Rectal smooth muscle tissue (tissue), 1 donor: Measurements from ENCODE around the gene TMEM221.
A peak's percentile ranks its signal among the peaks of the same experiment; 100 is the strongest.

ENCODE experiments used
- H3K27ac ChIP-seq: one replicate; pipeline ENCODE4 v1.7.0; 2013; ENCODE audit warnings: low read depth, low read length, inconsistent platforms
- H3K27me3 ChIP-seq: one replicate; pipeline ENCODE4 v1.7.0; 2013; ENCODE audit warnings: low read length; ENCODE audit not compliant: control insufficient read depth, insufficient read depth
- H3K36me3 ChIP-seq: one replicate; pipeline ENCODE4 v1.7.0; 2013; ENCODE audit warnings: low read length; ENCODE audit not compliant: control insufficient read depth, insufficient read depth
- H3K4me1 ChIP-seq: one replicate; pipeline ENCODE4 v1.7.0; 2013; ENCODE audit warnings: low read length; ENCODE audit not compliant: control insufficient read depth, insufficient read depth
- H3K4me3 ChIP-seq: one replicate; pipeline ENCODE4 v1.7.0; 2013; ENCODE audit warnings: low read length
- H3K9ac ChIP-seq: one replicate; pipeline ENCODE4 v1.7.0; 2013; ENCODE audit warnings: low read length

Gene TMEM221

DNA sequence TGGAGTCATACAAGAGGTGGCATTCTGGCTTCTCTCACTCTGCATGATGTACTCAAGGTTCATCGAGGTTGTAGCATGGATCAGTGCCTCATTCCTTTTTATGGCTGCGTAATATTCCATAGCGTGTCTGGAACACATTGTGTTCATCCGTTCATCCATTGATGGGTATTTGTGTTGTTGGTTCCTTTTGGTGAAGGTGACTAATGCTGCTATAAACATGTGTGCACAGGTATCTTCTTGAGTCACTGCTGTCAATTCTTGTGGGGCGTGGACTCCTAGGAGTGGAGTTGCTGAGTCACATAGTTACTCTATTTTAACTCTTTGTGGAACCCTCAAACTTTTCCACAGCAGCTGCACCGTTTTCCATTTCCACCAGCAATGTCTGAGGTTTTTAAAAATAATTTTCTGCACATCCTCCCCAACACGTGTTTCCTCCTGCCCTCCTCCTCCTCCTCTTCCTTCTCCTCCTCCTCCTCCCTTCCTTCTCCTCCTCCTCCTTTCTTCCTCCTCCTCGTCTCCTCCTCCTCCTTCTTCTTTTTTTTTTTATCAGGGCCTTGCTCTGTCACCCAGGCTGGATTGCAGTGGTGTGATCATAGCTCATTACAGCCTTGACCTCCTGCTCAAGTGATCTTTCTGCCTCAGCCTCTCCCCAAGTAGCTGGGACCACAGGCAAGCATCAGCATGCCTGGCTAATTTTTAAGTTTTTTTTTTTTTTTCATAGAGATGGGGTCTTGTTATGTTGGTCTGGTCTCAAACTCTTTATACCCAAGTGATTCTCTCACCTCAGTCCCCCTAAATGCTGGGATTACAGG lies 2.0 kb upstream of the TMEM221 start:
- Histone ChIP-seq H3K4me3 (no peak overlapping the region), H3K27me3 (peaks cover 8% of the 10 kb centered on the region), H3K27ac (no peak overlapping the region), H3K36me3 (no peaks in the 10 kb centered on the region), H3K9ac (no peak overlapping the region), H3K4me1 (no peaks in the 10 kb centered on the region)

DNA sequence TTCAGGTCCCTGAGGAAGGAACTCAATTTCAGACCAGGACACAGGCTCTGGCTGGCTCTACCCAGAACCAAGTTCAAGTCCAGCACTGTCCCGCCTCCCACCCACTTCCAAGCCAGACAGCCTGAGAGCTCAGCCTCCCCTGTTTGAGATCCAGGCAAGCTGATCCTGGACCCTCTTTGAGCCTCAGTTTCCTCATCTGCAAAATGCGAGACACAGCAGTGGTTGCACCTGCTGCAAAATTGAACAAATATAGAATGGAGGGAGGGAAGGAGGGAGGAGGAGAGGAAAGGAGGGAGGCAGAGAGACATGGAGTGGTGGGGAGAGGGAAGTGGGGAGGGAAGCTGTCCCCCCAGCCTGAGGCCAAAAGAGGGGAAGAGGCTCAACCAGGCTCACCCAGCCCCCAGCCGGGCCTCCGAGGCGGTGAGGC lies 751 bp downstream of the TMEM221 start:
- H3K9ac ChIP-seq, result no peak overlapping the region
- H3K4me1 ChIP-seq, result no peaks in the 10 kb centered on the region
- H3K36me3 ChIP-seq, result no peaks in the 10 kb centered on the region
- no peak overlapping the region for H3K27ac ChIP-seq
- H3K4me3 ChIP-seq, result peak overlapping the region; percentile 51
- H3K27me3 ChIP-seq, result peaks cover 2% of the 10 kb centered on the region

DNA sequence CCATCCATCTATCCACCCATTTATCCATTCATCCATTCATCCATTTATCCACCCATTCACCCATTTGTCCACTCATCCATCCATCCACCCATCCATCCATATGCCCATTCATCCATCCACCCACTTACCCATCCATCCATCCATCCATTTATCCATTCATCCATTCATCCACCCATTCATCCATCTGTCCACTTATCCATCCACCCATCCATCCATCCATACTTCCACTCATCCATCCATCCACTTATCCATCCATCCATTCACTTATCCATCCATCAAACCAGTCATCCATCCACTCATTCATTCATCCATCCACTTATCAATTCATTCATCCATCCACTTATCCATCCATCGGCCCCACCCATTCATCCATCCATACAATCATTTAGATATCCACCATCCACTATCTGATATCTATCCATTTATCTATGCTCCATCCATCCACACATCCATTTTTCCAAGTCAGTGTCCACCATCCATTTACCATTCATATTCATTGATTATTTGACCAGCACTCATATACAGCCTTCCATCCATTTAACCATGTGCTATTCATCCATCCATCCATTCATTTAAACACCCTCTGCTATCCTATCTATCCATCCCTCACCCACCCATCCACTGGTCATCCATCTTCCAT lies 2.8 kb downstream of the TMEM221 start:
- Histone ChIP-seq H3K4me3 (no peak overlapping the region), H3K27ac (no peak overlapping the region), H3K36me3 (no peaks in the 10 kb centered on the region)

DNA sequence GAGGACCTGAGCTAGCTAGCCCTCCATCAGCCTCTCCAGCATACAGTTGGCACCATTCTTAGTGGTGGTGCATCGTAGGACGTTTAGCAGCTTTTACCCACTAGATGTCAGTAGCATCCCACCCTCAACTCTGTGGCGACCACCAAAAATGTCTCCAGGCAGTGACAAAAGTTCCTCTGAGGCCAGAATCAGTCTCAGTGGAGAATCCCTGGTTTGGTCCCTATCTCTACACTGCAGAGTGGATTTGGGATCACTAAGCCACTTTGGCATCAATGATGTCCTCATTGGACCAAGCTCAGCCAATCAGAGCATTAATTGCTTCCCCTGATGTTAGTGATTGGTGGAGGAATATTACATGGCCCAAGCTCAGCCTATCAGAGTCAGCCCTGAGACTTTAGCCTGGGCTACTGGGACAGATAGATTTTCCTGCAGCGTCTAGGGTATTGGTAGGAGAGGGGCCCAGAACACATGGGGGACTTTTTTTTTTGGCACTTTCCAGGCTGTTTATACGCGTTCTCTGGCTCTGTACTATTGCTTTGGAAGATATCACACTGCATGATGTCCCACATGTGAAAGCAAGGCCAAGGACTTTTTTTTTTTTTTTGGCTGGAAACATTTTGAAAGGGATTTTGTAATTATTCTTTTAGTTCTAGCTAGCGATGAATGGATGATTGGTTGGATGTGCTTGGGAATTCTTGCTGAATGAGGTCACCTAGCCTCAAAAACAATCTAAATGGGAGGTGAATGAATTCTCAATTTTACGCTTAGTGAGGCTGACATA lies 7.0 kb downstream of the TMEM221 start:
- Histone ChIP-seq H3K4me1 (no peaks in the 10 kb centered on the region), H3K4me3 (no peak overlapping the region), H3K36me3 (no peaks in the 10 kb centered on the region), H3K27me3 (no peaks in the 10 kb centered on the region), H3K27ac (no peak overlapping the region), H3K9ac (no peak overlapping the region)

More for the DNA sequence above, 2.8 kb downstream of the TMEM221 start:
- H3K4me1 ChIP-seq, result no peaks in the 10 kb centered on the region
- H3K9ac ChIP-seq, result no peak overlapping the region
- peaks cover 2% of the 10 kb centered on the region for H3K27me3 ChIP-seq

DNA sequence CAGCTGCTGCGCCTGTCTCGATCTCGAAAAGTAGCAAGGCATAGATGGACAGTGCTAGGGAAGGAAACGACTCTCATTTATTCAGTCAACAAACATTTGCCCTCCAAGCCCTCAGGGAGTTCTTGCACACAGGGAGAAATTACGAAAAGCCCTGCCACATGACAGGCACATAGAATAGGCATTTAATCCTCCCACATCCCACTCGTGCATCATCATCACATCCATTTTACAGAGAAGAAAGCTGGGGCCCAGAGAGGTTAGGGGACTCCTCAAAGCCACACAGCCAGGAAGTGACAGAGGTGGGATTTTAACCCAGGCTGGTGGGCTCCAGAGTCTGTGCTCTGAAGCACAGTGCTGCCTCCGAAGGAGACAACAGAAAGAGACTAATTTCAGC lies 11.6 kb downstream of the TMEM221 start:
- H3K27me3 ChIP-seq, result no peaks in the 10 kb centered on the region

DNA sequence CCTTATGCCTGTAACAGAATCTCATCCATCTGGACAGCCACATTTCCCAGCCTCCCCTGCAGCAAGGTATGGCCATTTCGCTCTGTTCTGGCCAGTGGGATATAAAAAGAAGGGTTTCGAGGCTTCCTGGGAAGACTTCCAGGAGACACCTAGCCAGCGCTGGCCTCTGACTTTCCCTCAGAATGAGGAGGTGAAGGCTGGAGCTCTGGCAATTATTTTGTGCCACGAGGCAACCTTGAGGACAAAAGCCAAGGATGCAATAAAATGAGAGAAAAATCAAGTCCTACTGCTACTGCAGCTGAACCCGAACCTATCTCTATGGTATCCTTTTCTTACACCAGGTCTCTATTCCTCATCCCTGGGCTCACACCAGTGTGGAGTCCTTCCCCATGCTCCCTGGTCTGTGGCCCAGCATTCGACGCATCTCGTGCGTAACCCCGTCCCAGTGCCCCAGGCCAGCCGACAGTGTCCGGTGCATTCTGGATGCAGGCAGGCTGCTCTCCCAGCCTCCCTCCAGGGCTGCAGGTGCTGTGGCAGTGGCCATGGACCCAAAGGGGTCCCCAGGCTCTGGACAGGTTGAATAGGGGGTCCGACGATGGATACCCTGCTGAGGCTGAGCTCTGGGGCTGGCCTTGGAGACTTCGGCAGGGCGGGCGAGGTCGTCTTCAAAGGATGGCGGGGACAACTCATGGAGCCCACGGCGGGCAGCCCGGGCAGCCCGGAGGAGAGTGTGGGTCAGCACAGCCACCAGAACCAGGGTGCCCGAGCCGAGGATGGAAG lies 12.2 kb downstream of the TMEM221 start:
- H3K9ac ChIP-seq, result no peak overlapping the region
- no peaks in the 10 kb centered on the region for H3K36me3 ChIP-seq
- no peaks in the 10 kb centered on the region for H3K4me1 ChIP-seq
- H3K4me3 ChIP-seq, result no peak overlapping the region
- H3K27me3 ChIP-seq, result no peaks in the 10 kb centered on the region
- no peak overlapping the region for H3K27ac ChIP-seq

More for the DNA sequence above, 11.6 kb downstream of the TMEM221 start:
- H3K9ac ChIP-seq, result no peak overlapping the region
- H3K4me3 ChIP-seq, result no peak overlapping the region
- H3K27ac ChIP-seq, result no peak overlapping the region
- H3K4me1 ChIP-seq, result no peaks in the 10 kb centered on the region
- no peaks in the 10 kb centered on the region for H3K36me3 ChIP-seq

DNA sequence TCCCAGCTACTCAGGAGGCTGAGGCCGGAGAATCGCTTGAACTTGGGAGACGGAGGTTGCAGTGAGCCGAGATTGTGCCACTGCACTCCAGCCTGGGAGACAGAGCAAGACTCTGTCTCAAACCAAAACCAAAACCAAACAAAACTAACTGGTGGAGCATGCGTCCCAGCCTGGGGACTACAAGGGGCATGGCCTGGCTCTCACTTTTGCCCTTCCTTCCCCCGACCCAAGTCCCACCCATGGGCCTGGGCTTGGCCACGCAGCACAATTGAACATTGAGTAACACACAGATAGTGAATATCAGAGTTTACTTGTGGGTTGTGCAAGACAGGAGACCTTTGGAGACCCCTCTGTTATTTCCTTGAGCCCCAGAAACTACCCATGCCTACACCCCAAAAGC lies 13.2 kb downstream of the TMEM221 start:
- Histone ChIP-seq H3K4me3 (no peak overlapping the region), H3K27me3 (no peaks in the 10 kb centered on the region), H3K9ac (no peak overlapping the region), H3K4me1 (no peaks in the 10 kb centered on the region), H3K27ac (no peak overlapping the region), H3K36me3 (no peaks in the 10 kb centered on the region)

DNA sequence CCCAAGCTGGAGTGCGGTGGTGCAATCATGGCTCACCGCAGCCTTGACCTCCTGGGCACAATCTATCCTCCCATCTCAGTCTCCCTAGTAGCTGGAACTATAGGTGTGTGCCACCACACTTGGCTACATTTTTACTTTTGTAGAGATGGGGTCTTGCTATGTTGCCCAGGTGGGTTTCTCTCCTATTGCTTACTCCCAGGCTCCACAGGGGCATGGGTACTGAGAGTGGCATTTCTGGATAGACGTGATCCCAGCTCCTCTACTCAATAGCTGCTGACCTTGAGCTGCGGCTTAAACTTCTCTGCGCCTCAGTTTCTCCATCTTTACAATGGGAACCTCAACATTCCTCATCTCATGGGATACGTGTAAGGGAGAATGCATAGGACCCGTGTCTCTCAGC lies 17.1 kb downstream of the TMEM221 start:
- Histone ChIP-seq H3K27me3 (no peaks in the 10 kb centered on the region), H3K27ac (no peak overlapping the region), H3K9ac (no peak overlapping the region), H3K4me1 (no peaks in the 10 kb centered on the region), H3K4me3 (no peak overlapping the region), H3K36me3 (no peaks in the 10 kb centered on the region)

DNA sequence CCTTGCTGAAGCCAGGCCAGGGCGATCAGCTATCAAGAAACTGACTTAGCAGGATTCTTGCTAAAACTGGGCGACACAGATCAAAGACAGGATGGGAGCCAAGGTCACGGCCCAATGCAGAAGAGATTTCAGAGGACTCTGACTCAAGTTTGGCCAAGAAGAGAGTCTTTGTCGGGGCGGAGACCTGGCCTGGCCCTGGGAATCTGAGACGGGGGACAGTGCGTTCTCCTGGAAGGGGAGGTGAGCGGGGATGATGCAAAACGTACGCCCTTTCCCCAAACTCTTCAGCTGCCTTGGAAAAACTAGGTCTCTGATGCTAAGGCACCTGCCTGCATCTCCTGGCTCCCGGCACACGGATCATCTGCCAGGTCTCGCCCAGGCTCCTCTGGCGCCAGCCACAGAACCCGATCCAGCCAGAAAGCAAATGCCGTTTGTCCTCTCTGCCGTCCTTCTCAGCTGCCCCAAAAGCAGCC lies 18.8 kb downstream of the TMEM221 start:
- Histone ChIP-seq H3K4me1 (no peaks in the 10 kb centered on the region), H3K27me3 (no peaks in the 10 kb centered on the region), H3K4me3 (no peak overlapping the region), H3K27ac (no peak overlapping the region), H3K36me3 (no peaks in the 10 kb centered on the region), H3K9ac (no peak overlapping the region)

DNA sequence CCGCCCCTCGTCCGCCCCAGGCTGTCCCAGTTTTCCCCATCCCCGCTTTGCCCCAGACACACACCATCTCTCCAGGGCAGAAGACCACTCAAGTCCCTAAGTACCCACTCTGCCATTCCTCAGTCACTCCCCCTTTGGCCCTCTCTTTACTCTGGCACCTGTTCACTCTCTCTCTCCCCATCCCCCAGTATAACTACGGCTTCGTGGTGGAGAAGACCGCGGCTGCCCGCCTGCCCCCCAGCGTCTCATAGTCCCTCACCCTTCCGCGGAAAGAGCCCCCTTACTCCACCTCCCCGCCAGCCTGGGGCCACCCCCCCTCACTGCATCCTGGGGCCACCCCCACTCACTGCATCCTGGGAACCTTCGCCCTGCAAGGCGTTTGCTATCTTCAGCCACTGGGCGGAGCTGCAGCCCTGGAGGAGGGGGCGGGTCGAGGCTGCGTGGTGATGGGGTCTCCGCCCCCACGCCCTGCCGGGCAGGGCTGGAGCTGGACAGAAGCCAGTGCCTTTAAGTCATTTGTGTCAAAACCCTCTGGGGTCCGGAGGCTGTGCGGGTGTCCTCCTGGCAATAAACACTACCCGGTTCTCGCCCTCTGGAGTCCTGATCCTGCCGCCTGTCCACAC lies 23.6 kb downstream of the TMEM221 start:
- H3K27ac ChIP-seq, result no peak overlapping the region
- H3K4me3 ChIP-seq, result no peak overlapping the region
- no peak overlapping the region for H3K9ac ChIP-seq
- H3K27me3 ChIP-seq, result no peaks in the 10 kb centered on the region
- peaks cover 3% of the 10 kb centered on the region for H3K36me3 ChIP-seq
- H3K4me1 ChIP-seq, result no peaks in the 10 kb centered on the region

DNA sequence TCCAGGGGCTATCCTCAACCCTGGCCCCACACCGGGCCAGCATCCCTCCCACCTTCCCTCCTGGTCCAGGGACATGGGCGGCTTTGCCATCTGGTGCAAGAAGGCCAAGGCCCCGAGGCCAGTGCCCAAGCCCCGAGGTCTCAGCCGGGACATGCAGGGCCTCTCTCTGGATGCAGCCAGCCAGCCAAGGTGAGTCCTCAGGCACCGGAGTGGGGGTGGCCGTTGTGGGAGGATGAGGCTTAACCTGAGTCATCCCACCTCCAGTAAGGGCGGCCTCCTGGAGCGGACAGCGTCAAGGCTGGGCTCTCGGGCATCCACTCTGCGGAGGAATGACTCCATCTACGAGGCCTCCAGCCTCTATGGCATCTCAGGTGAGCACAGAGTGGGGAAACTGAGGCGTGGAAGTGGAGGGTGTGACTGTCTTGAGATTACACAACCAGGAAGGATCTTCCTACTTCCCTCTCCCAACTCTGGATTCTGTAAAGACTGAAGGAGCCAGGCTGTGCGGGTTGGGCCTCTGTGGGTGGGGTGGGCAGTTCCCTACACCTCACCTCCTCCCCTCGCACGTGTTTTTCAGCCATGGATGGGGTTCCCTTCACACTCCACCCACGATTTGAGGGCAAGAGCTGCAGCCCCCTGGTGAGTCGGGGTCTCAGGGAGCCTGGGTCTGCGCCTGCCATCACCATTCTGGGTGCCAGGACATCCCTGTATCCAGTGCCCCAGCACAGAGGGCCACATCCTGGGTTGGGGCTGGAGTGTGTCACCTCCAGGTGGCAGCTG lies 24.8 kb downstream of the TMEM221 start:
- Histone ChIP-seq H3K9ac (no peak overlapping the region), H3K27me3 (no peaks in the 10 kb centered on the region), H3K4me1 (peaks cover 6% of the 10 kb centered on the region), H3K36me3 (peaks cover 3% of the 10 kb centered on the region), H3K27ac (no peak overlapping the region), H3K4me3 (no peak overlapping the region)
